H1 (cell line): ENCODE results near the gene CCDC91. TPM values are rescaled to one million over a fixed set of nuclear protein-coding genes. Genes with fewer than 3 reads are reported as not detected.

Source experiments
- CTCF ChIA-PET: fragments of 300-600 bp; sonication (Branson Sonifier 250); formaldehyde crosslinking; loops from one replicate; lab custom pipeline; 2021; ENCODE audit not compliant: partially characterized antibody; lab: Charles Lee
- POLR2A ChIA-PET: fragments of 300-600 bp; sonication (Branson Sonifier 250); formaldehyde crosslinking; loops from one replicate; lab custom pipeline; 2021; ENCODE audit warnings: inconsistent platforms; ENCODE audit not compliant: partially characterized antibody; lab: Charles Lee
- DNase-seq, 2 experiments: peaks; one replicate each; pipeline versions ENCODE4 v3.0.0 to v3.0.0-alpha.2; 2010 to 2022; ENCODE audit warnings: low spot score in 2 of 2, low read depth in 1 of 2, mixed read lengths in 1 of 2
- FAIRE-seq: peaks from 2 replicates; lab custom pipeline; 2011; peaks lifted over from hg19 to GRCh38; lab: Jason Lieb, UNC
- H2AFZ ChIP-seq: 2 replicates; pipeline ENCODE4 v1.8.1; 2012; ENCODE audit warnings: low read length, inconsistent platforms
- H2AK5ac ChIP-seq: 2 replicates; pipeline ENCODE4 v1.6.1; 2013; ENCODE audit warnings: low read depth, low read length
- H2BK120ac ChIP-seq: replicated peaks from 2 replicates; pipeline ENCODE3; 2013; ENCODE audit warnings: low read depth, low read length, inconsistent platforms
- H2BK12ac ChIP-seq: 2 replicates; pipeline ENCODE4 v1.6.1; 2013; ENCODE audit warnings: low read depth, low read length
- H2BK15ac ChIP-seq: 2 replicates; pipeline ENCODE4 v1.6.1; 2013; ENCODE audit warnings: low read length
- H2BK20ac ChIP-seq: 2 replicates; pipeline ENCODE4 v1.6.1; 2013; ENCODE audit warnings: low read length
- H2BK5ac ChIP-seq: 2 replicates; pipeline ENCODE4 v1.6.1; 2013; ENCODE audit warnings: low read depth, low read length
- H3K14ac ChIP-seq: 2 replicates; pipeline ENCODE4 v1.6.1; 2013; ENCODE audit warnings: inconsistent platforms; ENCODE audit not compliant: insufficient read length
- H3K18ac ChIP-seq: 2 replicates; pipeline ENCODE4 v1.6.1; 2013; ENCODE audit warnings: low read length; ENCODE audit errors: extremely low read depth
- H3K23ac ChIP-seq: 2 replicates; pipeline ENCODE4 v1.6.1; 2013; ENCODE audit warnings: inconsistent platforms; ENCODE audit not compliant: insufficient read length
- H3K23me2 ChIP-seq: 2 replicates; pipeline ENCODE4 v1.6.1; 2013; ENCODE audit warnings: low read depth, low read length
- H3K27ac ChIP-seq: 2 replicates; pipeline ENCODE4 v1.6.1; 2011; ENCODE audit warnings: low read depth, low read length, inconsistent platforms
- H3K27me3 ChIP-seq, 4 experiments: replicated peaks in 1 of 4; 1 replicate in 1 of 4; 2 replicates in 3 of 4; pipeline versions ENCODE4 v1.6.1 to v1.8.1; 2011 to 2013; ENCODE audit warnings: low read length in 3 of 4, mild to moderate bottlenecking in 3 of 4, inconsistent platforms in 2 of 4, mixed read lengths in 2 of 4, moderate library complexity in 1 of 4; ENCODE audit not compliant: control insufficient read depth in 3 of 4, insufficient read depth in 3 of 4; ENCODE audit errors: extremely low read depth in 1 of 4
- H3K36me3 ChIP-seq, 4 experiments: 2 replicates each; pipeline versions ENCODE4 v1.6.1 to v1.8.1; 2011 to 2013; ENCODE audit warnings: mild to moderate bottlenecking in 4 of 4, low read length in 3 of 4, moderate library complexity in 2 of 4, control low read depth in 1 of 4, inconsistent platforms in 1 of 4; ENCODE audit not compliant: insufficient read depth in 4 of 4, control insufficient read depth in 2 of 4
- H3K4ac ChIP-seq: replicated peaks from 2 replicates; pipeline ENCODE3; 2013; ENCODE audit warnings: low read length, low read depth, mixed read lengths, inconsistent platforms; ENCODE audit not compliant: insufficient read length
- H3K4me1 ChIP-seq, 4 experiments: replicated peaks in 1 of 4; 1 replicate in 1 of 4; 2 replicates in 3 of 4; pipeline versions ENCODE4 v1.6.1 to v1.8.1; 2011 to 2013; ENCODE audit warnings: low read length in 3 of 4, inconsistent platforms in 2 of 4, mixed read lengths in 1 of 4; ENCODE audit not compliant: insufficient read depth in 4 of 4, control insufficient read depth in 3 of 4
- H3K4me2 ChIP-seq, 2 experiments: 2 replicates each; pipeline versions ENCODE4 v1.6.1 to v1.8.1; 2011 to 2013; ENCODE audit warnings: low read depth in 2 of 2, low read length in 2 of 2, control low read depth in 1 of 2, inconsistent platforms in 1 of 2, mild to moderate bottlenecking in 1 of 2; ENCODE audit not compliant: insufficient read depth in 1 of 2
- H3K4me3 ChIP-seq, 4 experiments: fragments of 200-600, 300-600 bp in 1 of 4; sonication (generic), shearing (Covaris generic), sonication (Bioruptor Twin) in 1 of 4; 2 replicates each; pipeline versions ENCODE4 v1.5.1 to v1.8.1; 2011 to 2016; ENCODE audit warnings: low read length in 4 of 4, low read depth in 3 of 4, control low read depth in 2 of 4, inconsistent platforms in 2 of 4, mild to moderate bottlenecking in 2 of 4, mixed read lengths in 1 of 4, moderate library complexity in 1 of 4; ENCODE audit not compliant: insufficient read depth in 2 of 4; ENCODE audit errors: extremely low read depth in 1 of 4
- H3K56ac ChIP-seq: replicated peaks from 2 replicates; pipeline ENCODE3; 2013; ENCODE audit warnings: low read depth, mild to moderate bottlenecking, mixed read lengths, low read length, inconsistent platforms; ENCODE audit not compliant: insufficient read length
- H3K79me1 ChIP-seq: 2 replicates; pipeline ENCODE4 v1.6.1; 2013; ENCODE audit warnings: low read depth, low read length, control low read depth
- H3K79me2 ChIP-seq, 2 experiments: 2 replicates each; pipeline versions ENCODE4 v1.6.1 to v1.8.1; 2012 to 2013; ENCODE audit warnings: low read length in 2 of 2, mild to moderate bottlenecking in 2 of 2, inconsistent platforms in 1 of 2; ENCODE audit not compliant: insufficient read depth in 2 of 2, control insufficient read depth in 1 of 2
- H3K9ac ChIP-seq, 4 experiments: replicated peaks in 1 of 4; 1 replicate in 1 of 4; 2 replicates in 3 of 4; pipeline versions ENCODE4 v1.6.1 to v1.8.1; 2011 to 2013; ENCODE audit warnings: low read depth in 3 of 4, low read length in 3 of 4, control low read depth in 2 of 4, mild to moderate bottlenecking in 2 of 4, moderate library complexity in 2 of 4, inconsistent platforms in 1 of 4; ENCODE audit errors: extremely low read depth in 1 of 4
- H3K9me3 ChIP-seq, 2 experiments: 2 replicates each; pipeline versions ENCODE4 v1.6.1 to v1.8.1; 2012 to 2013; ENCODE audit warnings: mild to moderate bottlenecking in 2 of 2, moderate library complexity in 2 of 2, control low read depth in 1 of 2, inconsistent platforms in 1 of 2, low read depth in 1 of 2, low read length in 1 of 2, mixed read lengths in 1 of 2; ENCODE audit not compliant: insufficient read depth in 2 of 2
- H4K20me1 ChIP-seq, 2 experiments: replicated peaks in 1 of 2; 2 replicates each; pipeline versions ENCODE3 to v1.8.1; 2011 to 2013; ENCODE audit warnings: inconsistent platforms in 2 of 2, low read length in 2 of 2, mild to moderate bottlenecking in 1 of 2; ENCODE audit not compliant: insufficient read depth in 2 of 2, control insufficient read depth in 1 of 2
- H4K5ac ChIP-seq: 2 replicates; pipeline ENCODE4 v1.6.1; 2013; ENCODE audit warnings: low read length, low read depth, mixed read lengths, inconsistent platforms; ENCODE audit not compliant: insufficient read length
- H4K8ac ChIP-seq: 2 replicates; pipeline ENCODE4 v1.8.0; 2013; ENCODE audit warnings: mild to moderate bottlenecking, moderate library complexity, low read length, inconsistent platforms; ENCODE audit not compliant: insufficient read depth; ENCODE audit errors: extremely low read depth
- H4K91ac ChIP-seq: replicated peaks from 2 replicates; pipeline ENCODE3; 2013; ENCODE audit warnings: low read length, mixed read lengths, inconsistent platforms; ENCODE audit not compliant: insufficient read length
- BRCA1 ChIP-seq: IDR thresholded peaks from 2 replicates; pipeline ENCODE4 v1.6.1; 2012; ENCODE audit warnings: low read depth, low read length, improper control_type of control experiment
- CBX8 ChIP-seq: fragments of 300-800, 300-1000 bp; sonication (generic); IDR thresholded peaks from 2 replicates; pipeline ENCODE4 v1.7.1; 2016; ENCODE audit warnings: low read depth, low read length, borderline replicate concordance
- CHD1 ChIP-seq: IDR thresholded peaks from 2 replicates; pipeline ENCODE4 v1.6.1; 2012; ENCODE audit warnings: low read depth, low read length, improper control_type of control experiment
- JUND ChIP-seq: IDR thresholded peaks from 2 replicates; pipeline ENCODE4 v1.6.1; 2011; ENCODE audit warnings: mild to moderate bottlenecking, improper control_type of control experiment, low read length
- KDM4A ChIP-seq: IDR thresholded peaks from one replicate; pipeline ENCODE4 v1.7.1; 2012; ENCODE audit warnings: low read depth, mild to moderate bottlenecking, moderate library complexity, low read length, inconsistent platforms; ENCODE audit not compliant: severe bottlenecking
- POU5F1 ChIP-seq: IDR thresholded peaks from 2 replicates; pipeline ENCODE4 v1.6.1; 2011; ENCODE audit warnings: low read depth, mild to moderate bottlenecking, low read length, moderate library complexity
- TAF7 ChIP-seq: optimal IDR thresholded peaks from 2 replicates; pipeline ENCODE3; 2011; ENCODE audit warnings: low read depth, mild to moderate bottlenecking, inconsistent platforms, low read length, moderate library complexity, borderline replicate concordance
- TBP ChIP-seq: IDR thresholded peaks from 2 replicates; pipeline ENCODE4 v1.6.1; 2011; ENCODE audit warnings: low read depth, low read length, improper control_type of control experiment
- WGBS, 2 experiments: shearing (Covaris generic) in 1 of 2; methylation state at CpG; one replicate each; pipeline versions ENCODE4 v1.1.6 to v1.1.7; 2013 to 2015; ENCODE audit warnings: low lambda C conversion rate in 2 of 2, mixed read lengths in 2 of 2, inconsistent platforms in 1 of 2, low coverage in 1 of 2, missing lambda C conversion rate in 1 of 2; ENCODE audit not compliant: insufficient replicate concordance in 2 of 2, insufficient coverage in 1 of 2, insufficient read length in 1 of 2; ENCODE audit errors: extremely low coverage in 1 of 2, missing lambda C conversion rate in 1 of 2; 5-methylcytosine and 5-hydroxymethylcytosine counted together
- polyA plus RNA-seq, 7 experiments: library from polyadenylated mRNA; depleted of rRNA in 3 of 7; stranded (reverse) in 5 of 7; unstranded in 2 of 7; fragments of >200 nt in 5 of 7; fragments of 200-250 nt in 2 of 7; gene quantifications; 1 replicate in 5 of 7; 2 replicates in 1 of 7; 4 replicates in 1 of 7; pipeline versions ENCODE4 v1.2.1 to v1.2.3, GENCODE V29; 2011 to 2013; ENCODE audit warnings: missing spikeins in 2 of 7, mixed read lengths in 2 of 7
- total RNA-seq: library from RNA; stranded (reverse); fragmentation: NEBNext Ultra II Directional; extraction: Animal tissue kit (Norgen Biotek cat#: 25700); gene quantifications from 2 replicates; pipeline ENCODE4 v1.2.1, GENCODE V29; 2021
- TF ChIP-seq, protein P1 (sequence below): IDR thresholded peaks from 2 replicates; pipeline ENCODE4 v1.6.1; 2012; ENCODE audit warnings: inconsistent platforms
- TF ChIP-seq, protein P2 (sequence below): IDR thresholded peaks from 2 replicates; pipeline ENCODE4 v1.6.1; 2012; ENCODE audit warnings: inconsistent platforms

The CCDC91 gene
- total and polyA plus RNA-seq, 2 of the 8 experiments (the other 6 are each of a cell fraction or from before 2014, with no cell fraction given), result 8.6 to 23.1 TPM

DNA sequence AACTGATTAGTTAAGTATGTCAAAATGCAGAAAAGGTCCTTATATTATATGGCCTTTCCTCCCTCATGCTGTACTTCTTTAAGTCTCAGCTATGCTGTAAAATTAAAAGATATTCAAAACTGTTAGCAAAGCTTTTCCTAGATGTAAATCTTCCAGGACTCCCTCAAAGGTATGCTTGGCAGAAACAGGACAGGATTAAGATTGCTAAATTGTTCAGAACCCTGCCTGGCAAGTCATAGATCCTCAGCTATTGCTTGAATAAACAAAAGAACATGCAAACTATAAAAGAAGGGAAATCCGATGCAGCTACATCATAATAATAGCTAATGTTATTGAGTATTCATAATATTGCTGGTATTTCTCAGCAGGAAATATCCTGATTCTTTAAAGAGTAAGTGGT, 322.6 kb downstream of the CCDC91 start:
- Histone ChIP-seq H4K8ac (no peak overlapping the region), H3K4me2 (no peak overlapping the region), H3K9me3 (0 out of 4 replicates have a peak, but pooled peaks cover 0 to 5% of the 10 kb centered on the region in 2 experiments), H2BK12ac (no peak overlapping the region), H4K5ac (no peak overlapping the region), H3K4ac (no peak overlapping the region), H3K36me3 (peaks cover 0 to 3% (median 0%) of the 10 kb centered on the region in 4 experiments; a peak in 1 of 8 replicates), H3K23ac (no peak overlapping the region), H4K91ac (no peak overlapping the region), H2BK5ac (no peak overlapping the region), H4K20me1 (no peaks in the 10 kb centered on the region), H3K18ac (no peak overlapping the region), H2BK120ac (no peak overlapping the region), H3K79me1 (no peaks in the 10 kb centered on the region), H2AFZ (no peak overlapping the region), H3K4me3 (no peak overlapping the region), H2AK5ac (no peak overlapping the region), H3K79me2 (no peaks in the 10 kb centered on the region), H3K27ac (no peak overlapping the region), H3K4me1 (no peaks in the 10 kb centered on the region), H2BK15ac (no peak overlapping the region), H3K27me3 (peaks cover 0 to 1% (median 0%) of the 10 kb centered on the region in 4 experiments; a peak in 1 of 7 replicates), H2BK20ac (no peak overlapping the region), H3K56ac (no peak overlapping the region), H3K23me2 (no peaks in the 10 kb centered on the region), H3K14ac (no peak overlapping the region), H3K9ac (no peak overlapping the region)
- CTCF ChIA-PET, result no interaction called here
- DNase-seq (no peak), FAIRE-seq (no peak)
- WGBS, 2 experiments, result 95% methylated on average over 1 of the region's 1 CpG; no CpG with 5 or more reads in 1 of the 2 experiments
- POLR2A ChIA-PET, result no interaction called here
- TF ChIP-seq POU5F1, result no peak
- no peak for TF ChIP-seq TBP
- TF ChIP-seq, protein P1, sequence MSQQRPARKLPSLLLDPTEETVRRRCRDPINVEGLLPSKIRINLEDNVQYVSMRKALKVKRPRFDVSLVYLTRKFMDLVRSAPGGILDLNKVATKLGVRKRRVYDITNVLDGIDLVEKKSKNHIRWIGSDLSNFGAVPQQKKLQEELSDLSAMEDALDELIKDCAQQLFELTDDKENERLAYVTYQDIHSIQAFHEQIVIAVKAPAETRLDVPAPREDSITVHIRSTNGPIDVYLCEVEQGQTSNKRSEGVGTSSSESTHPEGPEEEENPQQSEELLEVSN, result no peak
- TF ChIP-seq KDM4A, result no peak
- TF ChIP-seq JUND, result no peak
- TF ChIP-seq CHD1, result no peak
- no peak for TF ChIP-seq TAF7
- TF ChIP-seq CBX8, result no peak
- no peak for TF ChIP-seq BRCA1
- TF ChIP-seq, protein P2, sequence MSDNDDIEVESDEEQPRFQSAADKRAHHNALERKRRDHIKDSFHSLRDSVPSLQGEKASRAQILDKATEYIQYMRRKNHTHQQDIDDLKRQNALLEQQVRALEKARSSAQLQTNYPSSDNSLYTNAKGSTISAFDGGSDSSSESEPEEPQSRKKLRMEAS, result no peak
